Sigmoid colon (tissue), 7 donors: ENCODE data around the gene TUBGCP6. TPM values are rescaled to one million over a fixed set of nuclear protein-coding genes. Genes with fewer than 3 reads are reported as not detected.
A peak's percentile ranks its signal among the peaks of the same experiment; 100 is the strongest.

Source experiments
- DNase-seq: peaks from one replicate; pipeline ENCODE4 v3.0.0-alpha.2; 2019
- H3K27ac ChIP-seq, 4 donors: fragments of 200-600 bp; sonication (generic); one replicate each; pipeline ENCODE4 v1.5.1; 2016 to 2019; ENCODE audit warnings: mild to moderate bottlenecking in 1 of 4
- H3K27me3 ChIP-seq, 3 donors: fragments of 200-600 bp; sonication (generic); one replicate each; pipeline ENCODE4 v1.5.1; 2019; ENCODE audit warnings: mild to moderate bottlenecking in 1 of 3
- H3K36me3 ChIP-seq, 4 donors: fragments of 200-600 bp; sonication (generic); one replicate each; pipeline ENCODE4 v1.5.1; 2016 to 2019
- H3K4me1 ChIP-seq, 4 donors: fragments of 200-600 bp; sonication (generic); one replicate each; pipeline ENCODE4 v1.5.1; 2017 to 2019
- H3K4me3 ChIP-seq, 4 donors: fragments of 200-600 bp; sonication (generic); one replicate each; pipeline ENCODE4 v1.5.1; 2017 to 2019; ENCODE audit warnings: mild to moderate bottlenecking in 2 of 4, moderate library complexity in 1 of 4
- H3K9me3 ChIP-seq, 4 donors: fragments of 200-600 bp in 3 of 4; sonication (generic) in 3 of 4; one replicate each; pipeline versions ENCODE4 v1.5.1 to v1.6.1; 2013 to 2019
- EP300 ChIP-seq, 4 donors: sonication (generic); formaldehyde crosslinking; IDR thresholded peaks; one replicate each; pipeline ENCODE4 v1.6.1; 2017; ENCODE audit warnings: antibody characterized with exemption in 4 of 4
- POLR2A ChIP-seq, 2 donors: fragments of 450-650 bp; IDR thresholded peaks; one replicate each; pipeline ENCODE4 v1.6.1; 2016; ENCODE audit warnings: antibody characterized with exemption in 2 of 2, mild to moderate bottlenecking in 2 of 2, moderate library complexity in 2 of 2
- POLR2AphosphoS5 ChIP-seq, 4 donors: sonication (generic); formaldehyde crosslinking; IDR thresholded peaks; one replicate each; pipeline ENCODE4 v1.6.1; 2017; ENCODE audit warnings: antibody characterized with exemption in 4 of 4
- WGBS, 2 donors: extraction: QIAGEN DNeasy Blood & Tissue Kit; methylation state at CpG; one replicate each; pipeline ENCODE4 v1.1.7; 2013; 5-methylcytosine and 5-hydroxymethylcytosine counted together
- intact Hi-C: fragments of 100-400 bp; cut with DNase I; formaldehyde crosslinking; loops from one replicate; pipeline ENCODE4 v1.15.1; 2023
- polyA plus RNA-seq, 3 donors: library from polyadenylated mRNA; stranded (reverse); fragments of 200-250 nt; gene quantifications; one replicate each; pipeline ENCODE4 v1.2.3, GENCODE V29; 2013
- total RNA-seq, 4 donors: library from RNA; depleted of rRNA; stranded (reverse); fragments of >200 nt; gene quantifications; one replicate each; pipeline ENCODE4 v1.1.0, GENCODE V29; 2016
- TF ChIP-seq, protein P1 (sequence below), 4 experiments: fragments of 450-650 bp in 3 of 4; fragments of 200-600 bp in 1 of 4; IDR thresholded peaks; one replicate each; pipeline ENCODE4 v1.5.1; 2016 to 2019; ENCODE audit warnings: antibody characterized with exemption in 4 of 4, mild to moderate bottlenecking in 3 of 4, moderate library complexity in 2 of 4
- donor health status: healthy with polysubstance abuse.
- donor health status: Bipolar disorder and iron deficiency.
- donor health status: healthy.

The TUBGCP6 gene
- total and polyA plus RNA-seq, 7 donors: 4.6 to 67.0 (median 26.4) TPM

DNA sequence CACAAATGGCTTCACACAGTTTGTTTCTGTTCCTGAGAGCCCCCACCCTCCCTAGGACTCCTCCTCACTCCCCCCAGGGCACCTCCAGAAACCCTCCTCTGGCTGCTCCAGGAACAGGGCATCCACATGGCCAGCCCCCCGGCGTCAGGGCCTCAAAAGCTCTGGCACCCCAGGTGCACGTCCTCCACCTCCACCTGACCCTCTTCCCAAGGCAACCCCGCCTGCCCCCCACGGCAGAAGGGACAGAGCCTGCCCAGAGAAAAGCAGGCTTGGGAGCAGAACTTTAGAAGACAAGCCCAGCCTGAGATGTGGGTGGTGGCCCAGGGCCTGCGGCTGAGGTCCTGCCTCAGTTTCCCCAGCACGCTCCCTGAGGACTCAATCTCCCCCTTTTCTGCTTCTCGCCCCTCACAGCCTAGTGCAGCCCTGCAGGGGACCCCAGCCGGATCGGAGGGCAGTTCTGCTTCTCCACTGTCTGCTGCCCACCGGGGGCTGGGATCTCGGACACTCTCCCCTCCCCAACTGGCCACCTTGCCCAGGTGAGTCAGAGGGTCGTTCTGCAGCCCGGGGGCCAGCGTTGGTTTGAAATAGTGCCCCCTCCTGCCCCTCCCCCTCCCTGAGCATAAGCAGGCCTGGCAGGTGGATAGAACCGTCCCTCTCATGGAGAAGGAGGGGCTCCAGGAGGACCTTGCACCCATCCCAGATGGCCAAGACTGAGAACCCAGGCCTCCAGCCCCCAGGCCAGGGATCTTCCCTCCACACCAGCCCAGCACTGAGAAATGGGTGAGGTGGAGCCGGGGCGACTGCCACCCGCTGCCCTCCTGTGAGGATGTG is 61.5 kb downstream of the TUBGCP6 start:
- intact Hi-C loops: loop anchor here (10.0 kb wide), 2 partner anchors 219 to 259 kb away; partner anchors contain the start of gene PIM3
- peaks cover 9 to 23% (median 12%) of the 10 kb centered on the region in 3 donors for H3K27me3 ChIP-seq
- DNase-seq: no peak
- no peaks in the 10 kb centered on the region for H3K9me3 ChIP-seq
- peaks cover 0 to 36% (median 33%) of the 10 kb centered on the region in 4 donors for H3K4me1 ChIP-seq
- no peak for TF ChIP-seq POLR2A (IDR thresholded peaks at IDR 0.05)
- no peak for TF ChIP-seq POLR2AphosphoS5 (IDR thresholded peaks at IDR 0.05)
- TF ChIP-seq, protein P1, sequence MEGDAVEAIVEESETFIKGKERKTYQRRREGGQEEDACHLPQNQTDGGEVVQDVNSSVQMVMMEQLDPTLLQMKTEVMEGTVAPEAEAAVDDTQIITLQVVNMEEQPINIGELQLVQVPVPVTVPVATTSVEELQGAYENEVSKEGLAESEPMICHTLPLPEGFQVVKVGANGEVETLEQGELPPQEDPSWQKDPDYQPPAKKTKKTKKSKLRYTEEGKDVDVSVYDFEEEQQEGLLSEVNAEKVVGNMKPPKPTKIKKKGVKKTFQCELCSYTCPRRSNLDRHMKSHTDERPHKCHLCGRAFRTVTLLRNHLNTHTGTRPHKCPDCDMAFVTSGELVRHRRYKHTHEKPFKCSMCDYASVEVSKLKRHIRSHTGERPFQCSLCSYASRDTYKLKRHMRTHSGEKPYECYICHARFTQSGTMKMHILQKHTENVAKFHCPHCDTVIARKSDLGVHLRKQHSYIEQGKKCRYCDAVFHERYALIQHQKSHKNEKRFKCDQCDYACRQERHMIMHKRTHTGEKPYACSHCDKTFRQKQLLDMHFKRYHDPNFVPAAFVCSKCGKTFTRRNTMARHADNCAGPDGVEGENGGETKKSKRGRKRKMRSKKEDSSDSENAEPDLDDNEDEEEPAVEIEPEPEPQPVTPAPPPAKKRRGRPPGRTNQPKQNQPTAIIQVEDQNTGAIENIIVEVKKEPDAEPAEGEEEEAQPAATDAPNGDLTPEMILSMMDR (IDR thresholded peaks at IDR 0.05): no peak
- no peak for TF ChIP-seq EP300 (IDR thresholded peaks at IDR 0.05)
- no peak overlapping the region for H3K4me3 ChIP-seq
- H3K36me3 ChIP-seq: no peaks in the 10 kb centered on the region
- 71 to 88% methylated on average over 19 of the region's 19 CpGs for WGBS, 2 donors
- H3K27ac ChIP-seq: peak overlapping the region in 1 of 4 donors; percentile 44

DNA sequence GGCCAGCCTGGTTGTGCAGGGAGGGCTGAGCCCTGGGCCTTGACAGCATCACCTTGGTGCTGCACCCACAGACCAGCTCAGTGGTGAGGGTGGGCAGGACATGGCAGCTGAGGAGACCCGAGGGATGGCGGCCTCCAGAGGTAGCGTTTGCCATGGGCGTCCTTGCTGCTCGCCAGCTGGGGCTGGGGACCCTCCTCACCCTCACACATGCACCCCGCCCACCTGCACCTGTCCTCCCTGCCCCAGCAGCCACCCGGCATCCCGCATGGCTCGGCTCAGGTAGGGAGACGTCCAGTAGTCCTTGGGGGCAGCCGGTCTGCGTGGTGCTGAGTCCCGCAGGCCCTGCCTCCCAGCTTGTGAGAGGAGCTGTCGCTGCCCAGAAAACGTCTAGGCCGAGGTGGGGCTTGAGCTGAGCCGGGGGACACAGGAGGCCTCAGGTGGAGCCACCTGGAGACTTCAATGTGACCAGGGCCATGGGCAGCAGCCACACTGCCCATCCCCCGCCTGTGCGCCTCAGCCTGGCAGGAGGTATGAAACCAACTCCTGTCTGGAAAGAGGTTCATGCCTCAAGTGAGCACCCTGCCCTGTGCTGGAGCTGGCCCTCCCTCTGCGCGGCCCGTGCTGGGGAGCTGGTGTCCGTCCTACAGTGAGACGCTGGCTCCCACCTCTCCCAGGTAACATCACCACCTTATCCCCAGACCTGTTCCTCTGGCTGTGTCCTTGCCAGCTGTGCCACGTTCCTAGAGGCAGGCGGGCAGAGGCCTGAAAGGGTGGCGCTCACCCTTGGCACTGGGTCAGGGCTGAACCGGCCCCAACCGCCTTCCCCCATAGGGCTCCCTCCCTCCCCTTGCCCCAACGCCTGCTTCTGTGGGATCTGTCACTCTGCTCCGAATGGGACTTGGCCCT is 62.4 kb downstream of the TUBGCP6 start:
- DNase-seq: no peak
- 58 to 84% methylated on average over 31 of the region's 31 CpGs for WGBS, 2 donors
- no peaks in the 10 kb centered on the region for H3K9me3 ChIP-seq
- TF ChIP-seq POLR2A (IDR thresholded peaks at IDR 0.05) (no peak), POLR2AphosphoS5 (IDR thresholded peaks at IDR 0.05) (no peak)
- TF ChIP-seq, protein P1 (IDR thresholded peaks at IDR 0.05): no peak
- H3K4me1 ChIP-seq: peaks cover 0 to 41% (median 32%) of the 10 kb centered on the region in 4 donors
- intact Hi-C loops: loop anchor here (10.0 kb wide), 2 partner anchors 218 to 258 kb away; partner anchors contain the start of gene PIM3
- no peak overlapping the region for H3K27ac ChIP-seq
- no peaks in the 10 kb centered on the region for H3K36me3 ChIP-seq
- peaks cover 14 to 33% (median 19%) of the 10 kb centered on the region in 3 donors for H3K27me3 ChIP-seq
- H3K4me3 ChIP-seq: no peak overlapping the region

DNA sequence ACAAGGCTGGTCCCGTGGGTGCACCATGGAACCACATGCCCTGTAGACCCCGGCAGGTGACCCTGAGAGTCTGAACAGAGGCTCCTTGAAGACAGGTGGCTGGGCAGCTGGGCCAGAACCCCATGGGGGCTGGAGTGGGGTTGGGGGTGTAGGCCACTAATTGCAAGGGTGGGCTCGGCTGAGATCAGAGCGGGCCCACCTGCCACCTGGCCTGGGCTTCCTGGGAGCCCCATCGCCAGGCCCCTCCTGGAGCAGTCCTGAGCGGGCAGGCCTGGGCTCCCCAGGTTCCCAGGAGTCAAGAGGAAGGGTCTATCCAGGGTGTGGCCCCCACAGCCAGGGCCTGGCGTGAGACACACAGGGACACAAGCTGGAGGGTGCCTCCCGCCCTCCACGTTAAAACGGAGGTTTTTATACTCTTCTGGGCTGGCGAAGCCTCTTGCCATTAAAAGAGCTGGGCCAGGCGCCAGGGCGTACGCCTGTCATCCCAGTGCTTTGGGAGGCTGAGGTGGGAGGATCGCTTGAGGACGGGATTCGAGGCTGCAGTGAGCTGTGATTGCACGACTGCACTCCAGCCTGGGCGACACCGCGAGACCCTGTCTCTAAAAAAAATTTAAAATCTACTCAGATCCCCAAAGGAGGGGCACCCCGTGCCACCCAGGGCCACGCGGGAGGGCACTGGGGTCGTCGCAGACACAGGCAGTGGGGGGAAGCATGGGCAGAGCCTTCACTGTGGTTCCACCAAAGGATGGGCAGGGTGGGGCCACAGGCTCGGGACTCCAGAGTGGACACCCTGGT is 63.9 kb downstream of the TUBGCP6 start:
- no peak overlapping the region for H3K27ac ChIP-seq
- DNase-seq: peak; percentile 58
- WGBS, 2 donors: 86 to 90% methylated on average over 27 of the region's 27 CpGs
- H3K4me3 ChIP-seq: no peak overlapping the region
- H3K27me3 ChIP-seq: peaks cover 14 to 45% (median 19%) of the 10 kb centered on the region in 3 donors
- H3K36me3 ChIP-seq: no peaks in the 10 kb centered on the region
- H3K4me1 ChIP-seq: peaks cover 0 to 28% (median 20%) of the 10 kb centered on the region in 4 donors
- no peaks in the 10 kb centered on the region for H3K9me3 ChIP-seq
- intact Hi-C loops: loop anchor here (10.0 kb wide), 2 partner anchors 216 to 256 kb away; partner anchors contain the start of gene PIM3
- TF ChIP-seq EP300 (IDR thresholded peaks at IDR 0.05): no peak
- no peak for TF ChIP-seq POLR2AphosphoS5 (IDR thresholded peaks at IDR 0.05)
- no peak for TF ChIP-seq POLR2A (IDR thresholded peaks at IDR 0.05)
- TF ChIP-seq, protein P1 (IDR thresholded peaks at IDR 0.05): no peak
